ENCODE results near the gene PLEKHB2. TPM values are rescaled to one million over a fixed set of nuclear protein-coding genes. Genes with fewer than 3 reads are reported as not detected.
"Not testable (repeated sequence)": the region's sequence is repeated elsewhere in the genome, so short reads cannot be mapped to it uniquely, and the experiment has no call there.

Gene PLEKHB2
- total and polyA plus RNA-seq, 3 experiments from 2014 or later = 47.7 to 84.5 (median 48.2) TPM

- H3K4me1 Mint-ChIP-seq = peaks cover 66 to 88% (median 81%) of the 10 kb centered on the region in 3 donors
- POLR2A ChIA-PET; H3K36me3 ChIP-seq (ENCODE audit: insufficient read depth, low read length); H3K4me3 Mint-ChIP-seq; DNase-seq; H3K27me3 ChIP-seq (ENCODE audit: insufficient read depth, low read length, poor library complexity, severe bottlenecking); H3K9me3 ChIP-seq (ENCODE audit: low read length); H3K27ac ChIP-seq (ENCODE audit: low read depth, low read length); CTCF ChIA-PET; H3K27me3 Mint-ChIP-seq; H3K4me3 ChIP-seq (ENCODE audit: low read length); H3K9me3 Mint-ChIP-seq: not testable (repeated sequence)
- H3K27ac Mint-ChIP-seq = peak overlapping the region in 4 of 8 donors; percentile 1 to 64 (median 19)
- peaks cover 6 to 57% (median 22%) of the 10 kb centered on the region in 3 donors for H3K36me3 Mint-ChIP-seq
- H3K4me1 ChIP-seq (ENCODE audit: insufficient read depth, low read length) = peaks cover 20% of the 10 kb centered on the region
Observed at GRCh38 chr2:131114950-131115349, 9.8 kb downstream of the PLEKHB2 start.

- H3K4me1 Mint-ChIP-seq = peaks cover 62 to 85% (median 77%) of the 10 kb centered on the region in 3 donors
- POLR2A ChIA-PET = no interaction called here
Observed at GRCh38 chr2:131115752-131116151, 10.6 kb downstream of the PLEKHB2 start.

DNA sequence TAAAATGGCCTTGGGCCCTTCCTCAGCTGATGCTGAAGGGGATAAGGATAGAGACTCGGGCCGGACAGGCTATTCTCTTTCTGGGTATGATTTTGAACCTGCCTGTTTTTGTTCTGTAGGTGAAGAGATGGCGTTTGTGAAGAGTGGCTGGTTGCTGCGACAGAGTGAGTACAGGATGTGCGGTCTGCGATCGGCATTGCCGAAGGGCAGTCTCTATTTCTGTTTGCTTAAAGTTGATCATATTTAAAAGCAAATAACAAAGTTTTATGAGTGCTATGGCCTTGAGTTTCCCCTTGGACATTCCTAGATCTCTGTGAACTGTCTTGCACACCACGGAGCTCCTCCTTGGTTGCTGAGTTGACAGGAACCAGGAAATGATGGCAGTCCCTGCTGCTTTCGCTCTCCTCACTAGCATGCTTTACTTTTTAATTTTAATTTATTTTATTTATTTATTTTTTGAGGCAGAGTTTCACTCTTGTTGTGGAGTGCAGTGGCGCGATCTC, 15.7 kb downstream of the PLEKHB2 start:
- no peaks in the 10 kb centered on the region for H3K27me3 Mint-ChIP-seq
- DNase-seq = no peak
- no peak overlapping the region for H3K27ac ChIP-seq (ENCODE audit: low read depth, low read length)
- ChIA-PET CTCF (no interaction called here), POLR2A (no interaction called here)
- no peak overlapping the region for H3K4me3 Mint-ChIP-seq
- H3K4me1 Mint-ChIP-seq = peaks cover 33 to 48% (median 48%) of the 10 kb centered on the region in 3 donors
- peaks cover 14% of the 10 kb centered on the region for H3K36me3 ChIP-seq (ENCODE audit: insufficient read depth, low read length)
- no peaks in the 10 kb centered on the region for H3K4me1 ChIP-seq (ENCODE audit: insufficient read depth, low read length)
- H3K36me3 Mint-ChIP-seq = peaks cover 7 to 65% (median 24%) of the 10 kb centered on the region in 3 donors
- H3K9me3 ChIP-seq (ENCODE audit: low read length) = no peaks in the 10 kb centered on the region
- H3K27ac Mint-ChIP-seq = peak overlapping the region in 4 of 8 donors; percentile 49 to 88 (median 74)
- H3K9me3 Mint-ChIP-seq = no peaks in the 10 kb centered on the region
- no peak overlapping the region for H3K4me3 ChIP-seq (ENCODE audit: low read length)
- H3K27me3 ChIP-seq (ENCODE audit: insufficient read depth, low read length, poor library complexity, severe bottlenecking) = no peaks in the 10 kb centered on the region

More at GRCh38 chr2:131115752-131116151, 10.6 kb downstream of the PLEKHB2 start:
- Histone ChIP-seq H3K27ac (ENCODE audit: low read depth, low read length) (no peak overlapping the region), H3K4me3 (ENCODE audit: low read length) (no peak overlapping the region), H3K4me1 (ENCODE audit: insufficient read depth, low read length) (peaks cover 12% of the 10 kb centered on the region), H3K36me3 (ENCODE audit: insufficient read depth, low read length) (no peaks in the 10 kb centered on the region), H3K9me3 (ENCODE audit: low read length) (no peaks in the 10 kb centered on the region), H3K27me3 (ENCODE audit: insufficient read depth, low read length, poor library complexity, severe bottlenecking) (no peaks in the 10 kb centered on the region)
- no peaks in the 10 kb centered on the region for H3K27me3 Mint-ChIP-seq
- peak overlapping the region in 1 of 8 donors; percentile 50 for H3K27ac Mint-ChIP-seq
- no peak overlapping the region for H3K4me3 Mint-ChIP-seq
- H3K36me3 Mint-ChIP-seq = peaks cover 6 to 53% (median 17%) of the 10 kb centered on the region in 3 donors
- CTCF ChIA-PET = no interaction called here
- no peak for DNase-seq
- H3K9me3 Mint-ChIP-seq = no peaks in the 10 kb centered on the region

- no peak overlapping the region for H3K4me3 ChIP-seq (ENCODE audit: low read length)
- peaks cover 20% of the 10 kb centered on the region for H3K36me3 ChIP-seq (ENCODE audit: insufficient read depth, low read length)
- no peak overlapping the region for H3K4me3 Mint-ChIP-seq
- H3K4me1 Mint-ChIP-seq = peaks cover 29 to 43% (median 42%) of the 10 kb centered on the region in 3 donors
- no peak overlapping the region for H3K27ac ChIP-seq (ENCODE audit: low read depth, low read length)
- no peaks in the 10 kb centered on the region for H3K9me3 Mint-ChIP-seq
- peaks cover 3 to 65% (median 22%) of the 10 kb centered on the region in 3 donors for H3K36me3 Mint-ChIP-seq
- DNase-seq = no peak
- no peaks in the 10 kb centered on the region for H3K27me3 Mint-ChIP-seq
- no peak overlapping the region for H3K27ac Mint-ChIP-seq
- ChIA-PET CTCF (no interaction called here), POLR2A (no interaction called here)
- no peaks in the 10 kb centered on the region for H3K27me3 ChIP-seq (ENCODE audit: insufficient read depth, low read length, poor library complexity, severe bottlenecking)
- no peaks in the 10 kb centered on the region for H3K9me3 ChIP-seq (ENCODE audit: low read length)
- no peaks in the 10 kb centered on the region for H3K4me1 ChIP-seq (ENCODE audit: insufficient read depth, low read length)
Observed at GRCh38 chr2:131121464-131121863, 16.3 kb downstream of the PLEKHB2 start.

GRCh38 chr2:131122496-131122895, 17.4 kb downstream of the PLEKHB2 start:
- CTCF ChIA-PET = interaction anchor here (1.2 kb wide), 1 partner anchor 14 kb away, joined by 3 read pairs; no protein-coding TSS in a partner anchor
- Mint-ChIP-seq H3K36me3 (peaks cover 3 to 72% (median 25%) of the 10 kb centered on the region in 3 donors), H3K9me3 (no peaks in the 10 kb centered on the region), H3K27me3 (no peaks in the 10 kb centered on the region), H3K27ac (peak overlapping the region in 1 of 8 donors; percentile 17), H3K4me3 (no peak overlapping the region), H3K4me1 (peaks cover 27 to 39% (median 35%) of the 10 kb centered on the region in 3 donors)
- Histone ChIP-seq H3K27ac (ENCODE audit: low read depth, low read length) (no peak overlapping the region), H3K4me3 (ENCODE audit: low read length) (no peak overlapping the region), H3K4me1 (ENCODE audit: insufficient read depth, low read length) (no peaks in the 10 kb centered on the region), H3K9me3 (ENCODE audit: low read length) (no peaks in the 10 kb centered on the region), H3K27me3 (ENCODE audit: insufficient read depth, low read length, poor library complexity, severe bottlenecking) (no peaks in the 10 kb centered on the region), H3K36me3 (ENCODE audit: insufficient read depth, low read length) (peaks cover 29% of the 10 kb centered on the region)
- no peak for DNase-seq
- POLR2A ChIA-PET = no interaction called here

DNA sequence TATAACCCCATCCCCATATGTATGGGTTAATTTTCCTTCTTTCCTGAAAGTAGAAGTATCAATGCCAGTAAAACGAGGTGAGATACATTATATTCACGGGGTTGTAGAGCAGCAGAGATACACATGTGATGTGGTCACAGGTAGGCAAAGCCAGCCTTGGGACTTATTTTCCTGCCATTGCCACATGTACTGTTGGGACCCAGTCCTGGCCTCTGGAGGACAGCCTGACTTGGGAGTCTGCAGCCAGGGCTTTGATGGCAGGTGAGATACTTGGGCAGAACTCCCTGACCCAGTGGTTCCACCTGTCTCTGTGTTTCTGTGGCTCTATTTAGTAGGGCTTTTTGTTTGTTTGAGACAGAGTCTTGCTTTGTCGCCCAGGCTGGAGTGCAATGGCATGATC, 18.1 kb downstream of the PLEKHB2 start:
- Mint-ChIP-seq H3K27me3 (no peaks in the 10 kb centered on the region), H3K36me3 (peaks cover 3 to 73% (median 29%) of the 10 kb centered on the region in 3 donors), H3K4me1 (peaks cover 22 to 32% (median 28%) of the 10 kb centered on the region in 3 donors), H3K4me3 (no peak overlapping the region), H3K27ac (peak overlapping the region in 1 of 8 donors; percentile 39), H3K9me3 (no peaks in the 10 kb centered on the region)
- Histone ChIP-seq H3K36me3 (ENCODE audit: insufficient read depth, low read length) (peaks cover 35% of the 10 kb centered on the region), H3K4me3 (ENCODE audit: low read length) (no peak overlapping the region), H3K27me3 (ENCODE audit: insufficient read depth, low read length, poor library complexity, severe bottlenecking) (no peaks in the 10 kb centered on the region), H3K4me1 (ENCODE audit: insufficient read depth, low read length) (no peaks in the 10 kb centered on the region), H3K9me3 (ENCODE audit: low read length) (no peaks in the 10 kb centered on the region), H3K27ac (ENCODE audit: low read depth, low read length) (no peak overlapping the region)
- ChIA-PET POLR2A (no interaction called here), CTCF (interaction anchor here (1.2 kb wide), 1 partner anchor 15 kb away, joined by 3 read pairs; no protein-coding TSS in a partner anchor)
- DNase-seq = no peak

DNA sequence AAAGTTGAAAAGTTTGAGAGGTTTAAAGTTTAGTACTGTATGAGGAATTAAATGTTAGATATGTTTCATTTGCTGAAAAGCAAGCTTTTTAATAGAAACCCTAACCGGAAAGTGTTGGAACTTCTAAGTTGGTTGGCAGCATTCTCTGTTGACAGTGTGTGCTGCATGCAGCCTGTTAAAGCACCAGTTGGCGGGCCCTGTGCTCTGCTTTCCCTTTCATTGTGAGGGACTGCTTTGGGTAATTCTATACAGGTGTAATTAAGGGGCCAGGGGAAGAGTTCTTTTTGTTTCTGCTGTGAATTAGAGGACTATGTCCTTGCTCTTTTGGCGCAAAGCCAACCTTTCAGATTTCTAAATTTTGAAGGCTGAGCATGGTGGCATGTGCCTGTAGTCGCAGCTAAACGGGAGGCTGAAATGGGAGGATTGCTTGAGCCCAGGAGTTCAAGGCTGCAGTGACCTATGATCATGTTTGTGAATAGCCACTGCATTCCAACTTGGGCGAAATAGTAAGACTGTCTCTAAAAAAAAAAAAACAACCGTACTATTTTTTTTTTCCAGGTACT, 20.1 kb downstream of the PLEKHB2 start:
- no peaks in the 10 kb centered on the region for H3K4me1 ChIP-seq (ENCODE audit: insufficient read depth, low read length)
- peaks cover 16 to 22% (median 17%) of the 10 kb centered on the region in 3 donors for H3K4me1 Mint-ChIP-seq
- ChIA-PET CTCF (no interaction called here), POLR2A (no interaction called here)
- H3K27me3 ChIP-seq (ENCODE audit: insufficient read depth, low read length, poor library complexity, severe bottlenecking) = no peaks in the 10 kb centered on the region
- no peak overlapping the region for H3K4me3 ChIP-seq (ENCODE audit: low read length)
- H3K4me3 Mint-ChIP-seq = no peak overlapping the region
- no peak overlapping the region for H3K27ac ChIP-seq (ENCODE audit: low read depth, low read length)
- H3K27me3 Mint-ChIP-seq = no peaks in the 10 kb centered on the region
- peaks cover 44% of the 10 kb centered on the region for H3K36me3 ChIP-seq (ENCODE audit: insufficient read depth, low read length)
- H3K9me3 Mint-ChIP-seq = no peaks in the 10 kb centered on the region
- DNase-seq = no peak
- H3K27ac Mint-ChIP-seq = peak overlapping the region in 2 of 8 donors; percentile 30 to 65
- peaks cover 19 to 84% (median 42%) of the 10 kb centered on the region in 3 donors for H3K36me3 Mint-ChIP-seq
- H3K9me3 ChIP-seq (ENCODE audit: low read length) = no peaks in the 10 kb centered on the region

DNA sequence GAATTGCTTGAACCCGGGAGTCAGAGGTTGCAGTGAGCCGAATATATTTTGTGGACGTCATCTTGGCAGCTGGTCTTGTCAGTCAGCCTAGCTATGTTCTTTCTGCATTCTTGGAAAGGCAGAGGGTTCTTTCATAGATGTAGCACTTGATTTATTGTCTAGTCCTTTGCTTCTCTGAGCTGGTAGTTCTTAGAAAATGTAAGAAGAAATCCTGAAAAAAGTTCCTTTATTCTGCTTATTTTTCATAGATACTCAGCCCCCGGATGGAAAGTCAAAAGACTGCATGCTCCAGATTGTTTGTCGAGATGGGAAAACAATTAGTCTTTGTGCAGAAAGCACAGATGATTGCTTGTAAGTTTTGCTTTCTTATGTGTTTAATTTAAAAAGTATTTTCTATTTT, 21.3 kb downstream of the PLEKHB2 start:
- no peaks in the 10 kb centered on the region for H3K9me3 Mint-ChIP-seq
- Histone ChIP-seq H3K9me3 (ENCODE audit: low read length) (no peaks in the 10 kb centered on the region), H3K36me3 (ENCODE audit: insufficient read depth, low read length) (peaks cover 49% of the 10 kb centered on the region), H3K27ac (ENCODE audit: low read depth, low read length) (no peak overlapping the region), H3K4me1 (ENCODE audit: insufficient read depth, low read length) (no peaks in the 10 kb centered on the region), H3K27me3 (ENCODE audit: insufficient read depth, low read length, poor library complexity, severe bottlenecking) (no peaks in the 10 kb centered on the region), H3K4me3 (ENCODE audit: low read length) (no peak overlapping the region)
- H3K4me1 Mint-ChIP-seq = peaks cover 9 to 16% (median 11%) of the 10 kb centered on the region in 3 donors
- no peak overlapping the region for H3K4me3 Mint-ChIP-seq
- no peaks in the 10 kb centered on the region for H3K27me3 Mint-ChIP-seq
- ChIA-PET POLR2A (no interaction called here), CTCF (no interaction called here)
- no peak for DNase-seq
- peaks cover 19 to 86% (median 38%) of the 10 kb centered on the region in 3 donors for H3K36me3 Mint-ChIP-seq
- no peak overlapping the region for H3K27ac Mint-ChIP-seq
